Measurements from ENCODE around the gene DCBLD2. TPM values are rescaled to one million over a fixed set of nuclear protein-coding genes. Genes with fewer than 3 reads are reported as not detected.

Gene DCBLD2
- total RNA-seq, 1 experiment from 2014 or later = 48.0 TPM

DNA sequence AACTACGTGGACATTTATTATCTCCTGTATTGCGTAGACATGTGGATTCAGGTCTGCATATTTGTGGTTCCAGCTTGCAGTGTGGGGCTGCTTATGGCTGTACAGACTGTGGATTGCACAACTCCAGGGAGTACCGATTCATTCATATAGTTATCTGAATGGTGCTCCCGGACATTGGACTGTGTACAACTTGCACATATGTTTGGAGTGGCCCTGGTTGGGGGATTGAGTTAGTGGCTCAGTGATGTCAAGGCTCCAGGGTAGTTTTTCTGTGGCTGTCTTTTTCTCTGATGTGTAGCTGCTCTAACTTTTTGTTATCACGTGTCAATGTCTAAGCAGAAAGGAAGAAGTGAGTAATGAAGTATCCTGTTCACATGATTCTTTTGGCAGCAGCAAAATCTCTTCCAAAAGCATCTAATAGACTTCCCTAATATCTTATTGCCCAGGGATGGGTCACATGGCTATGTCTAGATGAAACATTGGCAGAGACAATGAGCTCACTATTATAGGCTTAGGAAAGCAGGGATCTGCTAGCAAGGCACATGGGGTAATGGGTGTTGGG, 122.6 kb downstream of the DCBLD2 start:
- Mint-ChIP-seq H3K36me3 (ENCODE audit: insufficient read depth in 1 of 3, low read depth in 3 of 3) (no peaks in the 10 kb centered on the region; a peak in 2 of 7 replicates), H3K4me1 (no peaks in the 10 kb centered on the region), H3K27me3 (ENCODE audit: low read depth) (no peaks in the 10 kb centered on the region), H3K27ac (no peak overlapping the region), H3K9me3 (no peaks in the 10 kb centered on the region), H3K4me3 (no peak overlapping the region)
- Histone ChIP-seq H3T11ph (ENCODE audit: low read length) (no peak overlapping the region), H2AK5ac (ENCODE audit: insufficient read length, low read length) (no peak overlapping the region), H3K4ac (ENCODE audit: low read depth, low read length) (no peak overlapping the region), H3K14ac (ENCODE audit: insufficient read depth, low read length) (no peak overlapping the region), H3K27ac (ENCODE audit: insufficient read length, low read depth, low read length) (no peak overlapping the region), H2BK20ac (ENCODE audit: low read depth, low read length, poor library complexity, severe bottlenecking) (no peak overlapping the region), H3K79me2 (ENCODE audit: insufficient read depth, low read length) (no peaks in the 10 kb centered on the region), H2BK5ac (ENCODE audit: insufficient read length, low read length) (no peak overlapping the region), H4K20me1 (ENCODE audit: control insufficient read depth, insufficient read depth, insufficient read length) (no peaks in the 10 kb centered on the region), H3K23me2 (ENCODE audit: insufficient read length, low read depth, low read length, poor library complexity, severe bottlenecking) (no peaks in the 10 kb centered on the region), H3K56ac (ENCODE audit: insufficient read length, low read depth, low read length) (no peak overlapping the region), H2AFZ (ENCODE audit: low read length) (no peak overlapping the region), H2BK12ac (ENCODE audit: insufficient read length, low read depth, low read length) (no peak overlapping the region), H3K4me1 (ENCODE audit: insufficient read depth, low read length) (no peaks in the 10 kb centered on the region; the same call in 1 of the 2 replicates), H3K18ac (ENCODE audit: insufficient read length, low read depth, low read length) (no peak overlapping the region), H3K4me2 (ENCODE audit: insufficient read depth, insufficient read length, low read length) (no peak overlapping the region), H3K27me3 (ENCODE audit: insufficient read depth, low read length) (no peaks in the 10 kb centered on the region), H3K23ac (ENCODE audit: insufficient read length, low read depth, low read length) (no peak overlapping the region), H4K8ac (replicated peaks; ENCODE audit: insufficient read length, low read depth, low read length) (no peak overlapping the region), H2BK120ac (ENCODE audit: low read depth, low read length, poor library complexity, severe bottlenecking) (no peak overlapping the region), H3K9me3 (ENCODE audit: control insufficient read depth, low read depth, low read length) (no peaks in the 10 kb centered on the region), H3K79me1 (ENCODE audit: insufficient read depth, low read depth, low read length, poor library complexity, severe bottlenecking) (no peaks in the 10 kb centered on the region), H3K9ac (ENCODE audit: extremely low read depth, insufficient read length, low read length) (no peak overlapping the region), H4K5ac (ENCODE audit: insufficient read length, low read depth, low read length) (no peak overlapping the region), H4K91ac (ENCODE audit: insufficient read length, low read depth, low read length) (no peak overlapping the region), H2BK15ac (ENCODE audit: low read depth, low read length) (no peak overlapping the region)
- no peak for DNase-seq
- TF ChIP-seq, protein P1, sequence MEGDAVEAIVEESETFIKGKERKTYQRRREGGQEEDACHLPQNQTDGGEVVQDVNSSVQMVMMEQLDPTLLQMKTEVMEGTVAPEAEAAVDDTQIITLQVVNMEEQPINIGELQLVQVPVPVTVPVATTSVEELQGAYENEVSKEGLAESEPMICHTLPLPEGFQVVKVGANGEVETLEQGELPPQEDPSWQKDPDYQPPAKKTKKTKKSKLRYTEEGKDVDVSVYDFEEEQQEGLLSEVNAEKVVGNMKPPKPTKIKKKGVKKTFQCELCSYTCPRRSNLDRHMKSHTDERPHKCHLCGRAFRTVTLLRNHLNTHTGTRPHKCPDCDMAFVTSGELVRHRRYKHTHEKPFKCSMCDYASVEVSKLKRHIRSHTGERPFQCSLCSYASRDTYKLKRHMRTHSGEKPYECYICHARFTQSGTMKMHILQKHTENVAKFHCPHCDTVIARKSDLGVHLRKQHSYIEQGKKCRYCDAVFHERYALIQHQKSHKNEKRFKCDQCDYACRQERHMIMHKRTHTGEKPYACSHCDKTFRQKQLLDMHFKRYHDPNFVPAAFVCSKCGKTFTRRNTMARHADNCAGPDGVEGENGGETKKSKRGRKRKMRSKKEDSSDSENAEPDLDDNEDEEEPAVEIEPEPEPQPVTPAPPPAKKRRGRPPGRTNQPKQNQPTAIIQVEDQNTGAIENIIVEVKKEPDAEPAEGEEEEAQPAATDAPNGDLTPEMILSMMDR (conservative IDR thresholded peaks at IDR 0.05) = no peak
- no CpG with 5 or more reads among the region's 5 CpGs for WGBS (ENCODE audit: extremely low coverage, insufficient read length, low lambda C conversion rate)
